CD14-positive monocyte (primary cell): Measurements from ENCODE around the gene ADAMTS17. TPM values are rescaled to one million over a fixed set of nuclear protein-coding genes. Genes with fewer than 3 reads are reported as not detected.

Source experiments
- DNase-seq, 3 donors: peaks; one replicate each; pipeline ENCODE4 v3.0.0-alpha.2; 2011 to 2022
- H2AFZ ChIP-seq: 2 replicates; pipeline ENCODE4 v1.6.0; 2012; ENCODE audit warnings: mild to moderate bottlenecking, low read depth, low read length, inconsistent platforms; ENCODE audit not compliant: insufficient read depth, poor library complexity, severe bottlenecking
- H3K27ac ChIP-seq, 2 donors: 1 replicate in 1 of 2; 2 replicates in 1 of 2; pipeline ENCODE4 v1.5.1; 2012 to 2013; ENCODE audit warnings: low read length in 2 of 2, control low read depth in 1 of 2, inconsistent platforms in 1 of 2, low read depth in 1 of 2, mild to moderate bottlenecking in 1 of 2
- H3K27me3 ChIP-seq, 2 donors: one replicate each; pipeline versions ENCODE4 v1.6.0 to v1.6.1; 2011 to 2013; ENCODE audit warnings: low read length in 2 of 2; ENCODE audit not compliant: control insufficient read depth in 2 of 2, insufficient read depth in 2 of 2
- H3K36me3 ChIP-seq, 2 donors: replicated peaks in 1 of 2; 1 replicate in 1 of 2; 2 replicates in 1 of 2; pipeline versions ENCODE4 v1.5.1 to v1.6.1; 2012 to 2013; ENCODE audit warnings: low read length in 2 of 2, control low read depth in 1 of 2, inconsistent platforms in 1 of 2, mild to moderate bottlenecking in 1 of 2; ENCODE audit not compliant: insufficient read depth in 2 of 2, control insufficient read depth in 1 of 2
- H3K4me1 ChIP-seq, 2 donors: 1 replicate in 1 of 2; 2 replicates in 1 of 2; pipeline versions ENCODE4 v1.5.1 to v1.6.1; 2012 to 2013; ENCODE audit warnings: low read length in 2 of 2, control low read depth in 1 of 2, inconsistent platforms in 1 of 2, mild to moderate bottlenecking in 1 of 2, moderate library complexity in 1 of 2; ENCODE audit not compliant: insufficient read depth in 2 of 2, control insufficient read depth in 1 of 2
- H3K4me2 ChIP-seq: replicated peaks from 2 replicates; pipeline ENCODE3; 2012; ENCODE audit warnings: low read length, moderate library complexity, mild to moderate bottlenecking; ENCODE audit not compliant: poor library complexity, severe bottlenecking; ENCODE audit errors: extremely low read depth
- H3K4me3 ChIP-seq, 3 experiments: fragments of 200-600 bp in 1 of 3; sonication (generic) in 1 of 3; replicated peaks in 1 of 3; 1 replicate in 2 of 3; 2 replicates in 1 of 3; pipeline ENCODE4 v1.5.1; 2011 to 2013; ENCODE audit warnings: low read length in 3 of 3, mild to moderate bottlenecking in 3 of 3, control low read depth in 2 of 3, low read depth in 2 of 3, inconsistent platforms in 1 of 3, moderate library complexity in 1 of 3
- H3K79me2 ChIP-seq: 2 replicates; pipeline ENCODE4 v1.6.0; 2012; ENCODE audit warnings: mild to moderate bottlenecking, control low read depth, inconsistent platforms, low read length, moderate library complexity; ENCODE audit not compliant: insufficient read depth
- H3K9ac ChIP-seq: 2 replicates; pipeline ENCODE4 v1.6.0; 2017; ENCODE audit warnings: low read length, mild to moderate bottlenecking; ENCODE audit not compliant: insufficient read depth, poor library complexity, severe bottlenecking
- H3K9me3 ChIP-seq, 2 donors: replicated peaks in 1 of 2; 1 replicate in 1 of 2; 2 replicates in 1 of 2; pipeline versions ENCODE4 v1.5.1 to v1.6.1; 2012 to 2013; ENCODE audit warnings: low read length in 2 of 2, control low read depth in 1 of 2; ENCODE audit not compliant: control insufficient read depth in 1 of 2, insufficient read depth in 1 of 2
- H4K20me1 ChIP-seq: 2 replicates; pipeline ENCODE4 v1.6.0; 2012; ENCODE audit warnings: mild to moderate bottlenecking, low read length, control low read depth, moderate library complexity; ENCODE audit not compliant: insufficient read depth
- H3K27ac Mint-ChIP-seq, 7 donors: one replicate each; pipeline ENCODE4 v1.8.0; 2020; ENCODE audit warnings: mild to moderate bottlenecking in 7 of 7, mixed read lengths in 7 of 7, moderate library complexity in 6 of 7, inconsistent platforms in 2 of 7
- H3K27me3 Mint-ChIP-seq, 3 donors: one replicate each; pipeline ENCODE4 v1.8.0; 2021 to 2022; ENCODE audit warnings: low read depth in 3 of 3, mild to moderate bottlenecking in 3 of 3, mixed read lengths in 3 of 3, moderate library complexity in 3 of 3, inconsistent platforms in 1 of 3
- H3K36me3 Mint-ChIP-seq, 2 donors: one replicate each; pipeline ENCODE4 v1.8.0; 2020; ENCODE audit warnings: mixed read lengths in 2 of 2, inconsistent platforms in 1 of 2, mild to moderate bottlenecking in 1 of 2
- H3K4me1 Mint-ChIP-seq: one replicate; pipeline ENCODE4 v1.8.0; 2020; ENCODE audit warnings: mild to moderate bottlenecking, mixed read lengths
- H3K4me3 Mint-ChIP-seq, 2 donors: one replicate each; pipeline ENCODE4 v1.8.0; 2020; ENCODE audit warnings: mild to moderate bottlenecking in 2 of 2, mixed read lengths in 2 of 2, moderate library complexity in 1 of 2
- H3K9me3 Mint-ChIP-seq, 7 donors: one replicate each; pipeline ENCODE4 v1.8.0; 2020 to 2022; ENCODE audit warnings: mixed read lengths in 7 of 7, mild to moderate bottlenecking in 6 of 7, moderate library complexity in 6 of 7, inconsistent platforms in 2 of 7
- CTCF ChIP-seq: fragments of 200-600 bp; IDR thresholded peaks from one replicate; pipeline ENCODE4 v1.8.0; 2022; ENCODE audit warnings: antibody characterized with exemption, mild to moderate bottlenecking
- WGBS: methylation state at CpG from one replicate; pipeline ENCODE4 v1.1.5; 2013; ENCODE audit warnings: missing lambda C conversion rate; ENCODE audit not compliant: insufficient coverage; 5-methylcytosine and 5-hydroxymethylcytosine counted together
- intact Hi-C, 2 donors: fragments of 100-400 bp; cut with micrococcal nuclease; formaldehyde crosslinking; loops; one replicate each; pipeline versions ENCODE4 v1.15.0 to v1.15.1; 2023
- polyA plus RNA-seq, 3 donors: library from polyadenylated mRNA; depleted of rRNA in 1 of 3; unstranded in 2 of 3; stranded (reverse) in 1 of 3; fragments of 300-500 nt in 2 of 3; fragments of >200 nt in 1 of 3; fragmentation: Illumina TruSeq in 2 of 3; gene quantifications; 1 replicate in 2 of 3; 2 replicates in 1 of 3; pipeline ENCODE4 v1.2.3, GENCODE V29; 2012 to 2021

ADAMTS17 gene
- polyA plus RNA-seq, 3 donors, result 0.03 to 0.25 TPM; not detected in 1

- no peaks in the 10 kb centered on the region for H3K36me3 Mint-ChIP-seq
Observed at GRCh38 chr15:100036015-100036414, 305.8 kb downstream of the ADAMTS17 start.

GRCh38 chr15:100034191-100034590, 307.6 kb downstream of the ADAMTS17 start:
- Histone ChIP-seq H3K36me3 (no peaks in the 10 kb centered on the region), H3K4me3 (no peak overlapping the region), H4K20me1 (no peaks in the 10 kb centered on the region), H3K4me1 (no peaks in the 10 kb centered on the region), H3K27me3 (no peaks in the 10 kb centered on the region), H3K79me2 (no peaks in the 10 kb centered on the region), H3K9ac (no peak overlapping the region), H3K27ac (no peak overlapping the region), H3K4me2 (no peak overlapping the region), H2AFZ (no peak overlapping the region), H3K9me3 (peaks cover 0 to 2% of the 10 kb centered on the region in 2 donors)
- TF ChIP-seq CTCF, result no peak
- 91% methylated on average over 6 of the region's 7 CpGs for WGBS
- Mint-ChIP-seq H3K27ac (no peak overlapping the region), H3K9me3 (peaks cover 0 to 7% (median 4%) of the 10 kb centered on the region in 7 donors), H3K36me3 (no peaks in the 10 kb centered on the region), H3K4me3 (no peak overlapping the region), H3K4me1 (no peaks in the 10 kb centered on the region), H3K27me3 (peaks cover 4 to 7% (median 6%) of the 10 kb centered on the region in 3 donors)
- no peak for DNase-seq
- intact Hi-C loops, result no loop called here

More at GRCh38 chr15:100036015-100036414, 305.8 kb downstream of the ADAMTS17 start:
- Mint-ChIP-seq H3K27me3 (peaks cover 4 to 8% (median 6%) of the 10 kb centered on the region in 3 donors), H3K9me3 (peaks cover 0 to 2% (median 0%) of the 10 kb centered on the region in 7 donors), H3K4me3 (no peak overlapping the region), H3K4me1 (no peaks in the 10 kb centered on the region), H3K27ac (no peak overlapping the region)
- H3K27ac ChIP-seq, result no peak overlapping the region
- no peaks in the 10 kb centered on the region for H3K79me2 ChIP-seq
- H4K20me1 ChIP-seq, result no peaks in the 10 kb centered on the region
- DNase-seq, result no peak
- H3K9ac ChIP-seq, result no peak overlapping the region
- no peaks in the 10 kb centered on the region for H3K9me3 ChIP-seq
- H3K4me1 ChIP-seq, result no peaks in the 10 kb centered on the region
- TF ChIP-seq CTCF, result no peak
- 92% methylated on average over 5 of the region's 6 CpGs for WGBS
- no peaks in the 10 kb centered on the region for H3K27me3 ChIP-seq
- no peak overlapping the region for H3K4me2 ChIP-seq
- no peak overlapping the region for H3K4me3 ChIP-seq
- H2AFZ ChIP-seq, result no peak overlapping the region
- H3K36me3 ChIP-seq, result no peaks in the 10 kb centered on the region
- intact Hi-C loops, result no loop called here
